CD4-positive, alpha-beta T cell (primary cell): ENCODE results near the gene ATN1. TPM values are rescaled to one million over a fixed set of nuclear protein-coding genes. Genes with fewer than 3 reads are reported as not detected.

Source experiments
- ATAC-seq: fragments of 200-7000 bp; cut with Tn5 transposase; one replicate; pipeline ENCODE4 v1.10.0; 2022; ENCODE audit warnings: mild to moderate bottlenecking; ENCODE audit not compliant: poor library complexity
- CTCF ChIA-PET: fragments of 350-600 bp; sonication (Branson Sonifier 250); formaldehyde crosslinking; loops from one replicate; lab custom pipeline; 2021; ENCODE audit warnings: antibody characterized with exemption, inconsistent platforms; lab: Charles Lee
- POLR2A ChIA-PET: fragments of 350-600 bp; sonication (Branson Sonifier 250); formaldehyde crosslinking; loops from one replicate; lab custom pipeline; 2021; ENCODE audit warnings: antibody characterized with exemption, inconsistent platforms; lab: Charles Lee
- DNase-seq, 14 experiments: peaks; one replicate each; pipeline ENCODE4 v3.0.0-alpha.2; 2013 to 2020; ENCODE audit warnings: mixed read lengths in 2 of 14
- H3K27ac ChIP-seq, 2 donors: one replicate each; pipeline versions ENCODE4 v1.5.1 to v1.7.0; 2013; ENCODE audit warnings: low read length in 2 of 2, low read depth in 1 of 2, mild to moderate bottlenecking in 1 of 2
- H3K27me3 ChIP-seq, 2 experiments: 1 replicate in 1 of 2; 2 replicates in 1 of 2; pipeline versions ENCODE4 v1.6.1 to v1.7.0; 2013; ENCODE audit warnings: low read length in 2 of 2, control low read depth in 1 of 2, mild to moderate bottlenecking in 1 of 2, moderate library complexity in 1 of 2; ENCODE audit not compliant: insufficient read depth in 2 of 2, control insufficient read depth in 1 of 2
- H3K36me3 ChIP-seq: one replicate; pipeline ENCODE4 v1.6.1; 2013; ENCODE audit warnings: low read length, control low read depth; ENCODE audit not compliant: insufficient read depth
- H3K4me1 ChIP-seq: one replicate; pipeline ENCODE4 v1.6.1; 2013; ENCODE audit warnings: low read length, control low read depth; ENCODE audit not compliant: insufficient read depth
- H3K4me3 ChIP-seq: one replicate; pipeline ENCODE4 v1.5.1; 2013; ENCODE audit warnings: mild to moderate bottlenecking, low read length, moderate library complexity
- H3K9me3 ChIP-seq, 2 experiments: 1 replicate in 1 of 2; 2 replicates in 1 of 2; pipeline versions ENCODE4 v1.6.1 to v1.7.0; 2013; ENCODE audit warnings: low read length in 2 of 2, mild to moderate bottlenecking in 2 of 2, control low read depth in 1 of 2, moderate library complexity in 1 of 2; ENCODE audit not compliant: control insufficient read depth in 1 of 2, insufficient read depth in 1 of 2
- H3K27ac Mint-ChIP-seq: one replicate; pipeline ENCODE4 v1.8.0; 2020; ENCODE audit warnings: mixed read lengths
- H3K27me3 Mint-ChIP-seq: one replicate; pipeline ENCODE4 v1.8.0; 2021; ENCODE audit warnings: mixed read lengths
- H3K36me3 Mint-ChIP-seq: one replicate; pipeline ENCODE4 v1.8.0; 2021; ENCODE audit warnings: low read depth, mixed read lengths
- H3K4me1 Mint-ChIP-seq: one replicate; pipeline ENCODE4 v1.8.0; 2021; ENCODE audit warnings: low read depth, mixed read lengths
- H3K4me3 Mint-ChIP-seq: one replicate; pipeline ENCODE4 v1.8.0; 2020; ENCODE audit warnings: mild to moderate bottlenecking, mixed read lengths
- H3K9me3 Mint-ChIP-seq: one replicate; pipeline ENCODE4 v1.8.0; 2020; ENCODE audit warnings: mixed read lengths
- intact Hi-C, 2 experiments: fragments of 100-400 bp; cut with DNase I in 1 of 2; cut with micrococcal nuclease in 1 of 2; formaldehyde crosslinking; loops; one replicate each; pipeline versions ENCODE4 v1.15.1 to v1.9.0; 2023 to 2025; cut with DNase I, micrococcal nuclease
- total RNA-seq, 174 experiments: library from RNA in 2 of 174; stranded (reverse) in 2 of 174; gene quantifications; one replicate each; pipeline ENCODE4 v1.2.3 and lab custom pipeline; 2021 to 2026
- TF ChIP-seq, protein P1 (sequence below): fragments of 200-600 bp; IDR thresholded peaks from one replicate; pipeline ENCODE4 v1.8.0; 2022; ENCODE audit warnings: antibody characterized with exemption, mild to moderate bottlenecking

Gene ATN1
- total RNA-seq, 2 experiments from 2014 or later = 28.7 to 29.6 TPM

DNA sequence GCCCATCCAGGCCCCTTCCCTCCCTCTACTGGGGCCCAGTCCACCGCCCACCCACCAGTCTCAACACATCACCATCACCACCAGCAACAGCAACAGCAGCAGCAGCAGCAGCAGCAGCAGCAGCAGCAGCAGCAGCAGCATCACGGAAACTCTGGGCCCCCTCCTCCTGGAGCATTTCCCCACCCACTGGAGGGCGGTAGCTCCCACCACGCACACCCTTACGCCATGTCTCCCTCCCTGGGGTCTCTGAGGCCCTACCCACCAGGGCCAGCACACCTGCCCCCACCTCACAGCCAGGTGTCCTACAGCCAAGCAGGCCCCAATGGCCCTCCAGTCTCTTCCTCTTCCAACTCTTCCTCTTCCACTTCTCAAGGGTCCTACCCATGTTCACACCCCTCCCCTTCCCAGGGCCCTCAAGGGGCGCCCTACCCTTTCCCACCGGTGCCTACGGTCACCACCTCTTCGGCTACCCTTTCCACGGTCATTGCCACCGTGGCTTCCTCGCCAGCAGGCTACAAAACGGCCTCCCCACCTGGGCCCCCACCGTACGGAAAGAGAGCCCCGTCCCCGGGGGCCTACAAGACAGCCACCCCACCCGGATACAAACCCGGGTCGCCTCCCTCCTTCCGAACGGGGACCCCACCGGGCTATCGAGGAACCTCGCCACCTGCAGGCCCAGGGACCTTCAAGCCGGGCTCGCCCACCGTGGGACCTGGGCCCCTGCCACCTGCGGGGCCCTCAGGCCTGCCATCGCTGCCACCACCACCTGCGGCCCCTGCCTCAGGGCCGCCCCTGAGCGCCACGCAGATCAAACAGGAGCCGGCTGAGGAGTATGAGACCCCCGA, 9.1 kb downstream of the ATN1 start:
- Histone ChIP-seq H3K4me1 (peaks cover 48% of the 10 kb centered on the region), H3K9me3 (no peaks in the 10 kb centered on the region), H3K27me3 (no peaks in the 10 kb centered on the region), H3K4me3 (peak overlapping the region; percentile 72), H3K27ac (peak overlapping the region; percentile 89 to 92), H3K36me3 (peaks cover 24% of the 10 kb centered on the region)
- peak overlapping the region; percentile 95 for H3K27ac Mint-ChIP-seq
- intact Hi-C loops = loop anchor here in 1 of 2 experiments (5.0 kb wide), 1 partner anchor 35 kb away; the partner anchor contains the start of genes EMG1 and PHB2
- no peaks in the 10 kb centered on the region for H3K27me3 Mint-ChIP-seq
- peaks cover 28% of the 10 kb centered on the region for H3K36me3 Mint-ChIP-seq
- H3K4me1 Mint-ChIP-seq = peaks cover 61% of the 10 kb centered on the region
- TF ChIP-seq, protein P1, sequence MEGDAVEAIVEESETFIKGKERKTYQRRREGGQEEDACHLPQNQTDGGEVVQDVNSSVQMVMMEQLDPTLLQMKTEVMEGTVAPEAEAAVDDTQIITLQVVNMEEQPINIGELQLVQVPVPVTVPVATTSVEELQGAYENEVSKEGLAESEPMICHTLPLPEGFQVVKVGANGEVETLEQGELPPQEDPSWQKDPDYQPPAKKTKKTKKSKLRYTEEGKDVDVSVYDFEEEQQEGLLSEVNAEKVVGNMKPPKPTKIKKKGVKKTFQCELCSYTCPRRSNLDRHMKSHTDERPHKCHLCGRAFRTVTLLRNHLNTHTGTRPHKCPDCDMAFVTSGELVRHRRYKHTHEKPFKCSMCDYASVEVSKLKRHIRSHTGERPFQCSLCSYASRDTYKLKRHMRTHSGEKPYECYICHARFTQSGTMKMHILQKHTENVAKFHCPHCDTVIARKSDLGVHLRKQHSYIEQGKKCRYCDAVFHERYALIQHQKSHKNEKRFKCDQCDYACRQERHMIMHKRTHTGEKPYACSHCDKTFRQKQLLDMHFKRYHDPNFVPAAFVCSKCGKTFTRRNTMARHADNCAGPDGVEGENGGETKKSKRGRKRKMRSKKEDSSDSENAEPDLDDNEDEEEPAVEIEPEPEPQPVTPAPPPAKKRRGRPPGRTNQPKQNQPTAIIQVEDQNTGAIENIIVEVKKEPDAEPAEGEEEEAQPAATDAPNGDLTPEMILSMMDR = no peak
- POLR2A ChIA-PET = interaction anchor here (0.7 to 4.9 kb wide), 22 partner anchors 7 to 1034 kb away, joined by 3 to 89 read pairs (median 20); partner anchors contain the start of genes ATN1, C12orf57, C1RL and CDCA3
- ATAC-seq (peak; percentile 29), DNase-seq (peak in 8 of 14 experiments; percentile 50 to 74 (median 60))
- H3K9me3 Mint-ChIP-seq = no peaks in the 10 kb centered on the region
- CTCF ChIA-PET = interaction anchor here (0.9 to 4.1 kb wide), 23 partner anchors 9 to 247 kb away, joined by 3 to 33 read pairs (median 6); partner anchors contain the start of genes ATN1, COPS7A, ENO2 and LPCAT3
- peak overlapping the region; percentile 81 for H3K4me3 Mint-ChIP-seq

DNA sequence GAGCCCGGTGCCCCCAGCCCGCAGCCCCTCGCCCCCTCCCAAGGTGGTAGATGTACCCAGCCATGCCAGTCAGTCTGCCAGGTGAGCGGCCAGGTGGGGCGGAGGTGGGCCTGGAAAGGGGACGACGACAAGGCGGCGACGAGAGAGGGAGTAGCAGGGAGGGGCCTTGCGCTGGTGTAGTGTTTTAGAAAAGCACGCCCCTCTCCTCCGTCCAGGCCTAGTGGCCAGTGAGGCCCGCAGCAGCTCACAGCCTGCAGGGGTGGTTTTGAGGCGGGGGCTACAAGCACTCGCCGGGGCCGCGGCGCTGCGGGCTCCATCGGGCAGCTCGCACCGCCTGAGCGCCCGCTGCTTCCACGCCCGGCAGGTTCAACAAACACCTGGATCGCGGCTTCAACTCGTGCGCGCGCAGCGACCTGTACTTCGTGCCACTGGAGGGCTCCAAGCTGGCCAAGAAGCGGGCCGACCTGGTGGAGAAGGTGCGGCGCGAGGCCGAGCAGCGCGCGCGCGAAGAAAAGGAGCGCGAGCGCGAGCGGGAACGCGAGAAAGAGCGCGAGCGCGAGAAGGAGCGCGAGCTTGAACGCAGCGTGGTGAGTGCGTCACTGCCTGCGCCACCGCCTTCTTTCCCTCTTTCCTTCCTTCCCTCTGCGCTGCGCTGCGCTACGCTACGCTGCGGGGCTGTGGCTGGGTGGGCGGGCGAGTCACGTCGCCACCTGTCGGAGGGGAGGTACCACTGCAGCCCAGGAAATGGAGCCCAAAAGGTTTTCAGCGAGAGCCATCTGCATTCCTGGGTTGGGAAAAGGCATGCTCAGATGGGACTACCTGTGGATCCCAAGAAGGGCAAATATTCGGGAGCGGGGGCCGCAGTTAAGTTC, 10.0 kb downstream of the ATN1 start:
- Histone ChIP-seq H3K4me3 (peak overlapping the region; percentile 72), H3K36me3 (peaks cover 24% of the 10 kb centered on the region), H3K4me1 (peaks cover 47% of the 10 kb centered on the region), H3K9me3 (no peaks in the 10 kb centered on the region), H3K27me3 (no peaks in the 10 kb centered on the region), H3K27ac (peak overlapping the region; percentile 89 to 92)
- H3K27me3 Mint-ChIP-seq = no peaks in the 10 kb centered on the region
- POLR2A ChIA-PET = interaction anchor here (0.5 to 4.9 kb wide), 28 partner anchors 10 to 1033 kb away, joined by 3 to 89 read pairs (median 8); partner anchors contain the start of genes ATN1, C1RL, CDCA3 and COPS7A
- peak overlapping the region; percentile 95 for H3K27ac Mint-ChIP-seq
- DNase-seq = peak; percentile 86 to 99 (median 92)
- peak; percentile 91 for ATAC-seq
- CTCF ChIA-PET = interaction anchor here (0.6 to 4.1 kb wide), 37 partner anchors 9 to 383 kb away, joined by 3 to 33 read pairs (median 5); partner anchors contain the start of genes ATN1, C1RL, CDCA3 and COPS7A
- no peaks in the 10 kb centered on the region for H3K9me3 Mint-ChIP-seq
- H3K4me1 Mint-ChIP-seq = peaks cover 61% of the 10 kb centered on the region
- TF ChIP-seq, protein P1 = peak; percentile 89
- intact Hi-C loops = loop anchor here in 1 of 2 experiments (5.0 kb wide), 1 partner anchor 35 kb away; the partner anchor contains the start of genes EMG1 and PHB2
- H3K36me3 Mint-ChIP-seq = peaks cover 28% of the 10 kb centered on the region
- H3K4me3 Mint-ChIP-seq = peak overlapping the region; percentile 90
